Left lung (tissue), 10 donors: Measurements from ENCODE around the gene SNX9. TPM values are rescaled to one million over a fixed set of nuclear protein-coding genes. Genes with fewer than 3 reads are reported as not detected.

ENCODE experiments used
- ATAC-seq: fragments of 200-7000 bp; cut with Tn5 transposase; one replicate; pipeline ENCODE4 v1.9.1; 2020; ENCODE audit warnings: moderate library complexity
- DNase-seq, 4 donors: peaks; one replicate each; pipeline ENCODE4 v3.0.0-alpha.2; 2013 to 2020
- H3K27ac ChIP-seq, 2 donors: fragments of 200-600 bp; sonication (generic) in 1 of 2; one replicate each; pipeline versions ENCODE4 v1.5.0 to v1.8.0; 2020 to 2021
- H3K27me3 ChIP-seq, 2 donors: fragments of 200-600 bp; sonication (generic) in 1 of 2; one replicate each; pipeline versions ENCODE4 v1.5.0 to v1.8.0; 2020 to 2021
- H3K36me3 ChIP-seq, 2 donors: fragments of 200-600 bp; sonication (generic) in 1 of 2; one replicate each; pipeline versions ENCODE4 v1.5.0 to v1.8.0; 2020 to 2021
- H3K4me1 ChIP-seq, 2 donors: fragments of 200-600 bp; one replicate each; pipeline ENCODE4 v1.8.0; 2021
- H3K4me3 ChIP-seq, 2 donors: fragments of 200-600 bp; sonication (generic) in 1 of 2; one replicate each; pipeline versions ENCODE4 v1.5.0 to v1.8.0; 2020 to 2021; ENCODE audit warnings: mild to moderate bottlenecking in 1 of 2
- H3K9me3 ChIP-seq, 2 donors: fragments of 200-600 bp; sonication (generic) in 1 of 2; one replicate each; pipeline versions ENCODE4 v1.5.0 to v1.8.0; 2020 to 2021
- CTCF ChIP-seq, 2 donors: fragments of 200-600 bp; sonication (generic) in 1 of 2; IDR thresholded peaks; one replicate each; pipeline versions ENCODE4 v1.5.0 to v1.8.0; 2021; ENCODE audit warnings: antibody characterized with exemption in 2 of 2
- intact Hi-C, 2 donors: fragments of 100-400 bp; cut with DNase I; formaldehyde crosslinking; loops; one replicate each; pipeline versions ENCODE4 v1.11.2 to v1.14.2; 2022
- polyA plus RNA-seq, 6 donors: library from polyadenylated mRNA; unstranded; fragments of 120-200 nt; gene quantifications; one replicate each; pipeline ENCODE4 v1.2.1, GENCODE V29; 2013; ENCODE audit not compliant: insufficient read length in 6 of 6
- total RNA-seq, 2 donors: library from RNA; stranded (reverse); fragmentation: NEBNext Ultra II Directional; extraction: Animal tissue kit (Norgen Biotek cat#: 25700); gene quantifications; one replicate each; pipeline ENCODE4 v1.2.1, GENCODE V29; 2021
- donor health status: DM: no; HTN: yes; CAD: no.
- donor health status: DM: no; HTN: no; CAD: no.

SNX9 gene
- total and polyA plus RNA-seq, 8 donors = 23.5 to 44.4 (median 38.4) TPM

DNA sequence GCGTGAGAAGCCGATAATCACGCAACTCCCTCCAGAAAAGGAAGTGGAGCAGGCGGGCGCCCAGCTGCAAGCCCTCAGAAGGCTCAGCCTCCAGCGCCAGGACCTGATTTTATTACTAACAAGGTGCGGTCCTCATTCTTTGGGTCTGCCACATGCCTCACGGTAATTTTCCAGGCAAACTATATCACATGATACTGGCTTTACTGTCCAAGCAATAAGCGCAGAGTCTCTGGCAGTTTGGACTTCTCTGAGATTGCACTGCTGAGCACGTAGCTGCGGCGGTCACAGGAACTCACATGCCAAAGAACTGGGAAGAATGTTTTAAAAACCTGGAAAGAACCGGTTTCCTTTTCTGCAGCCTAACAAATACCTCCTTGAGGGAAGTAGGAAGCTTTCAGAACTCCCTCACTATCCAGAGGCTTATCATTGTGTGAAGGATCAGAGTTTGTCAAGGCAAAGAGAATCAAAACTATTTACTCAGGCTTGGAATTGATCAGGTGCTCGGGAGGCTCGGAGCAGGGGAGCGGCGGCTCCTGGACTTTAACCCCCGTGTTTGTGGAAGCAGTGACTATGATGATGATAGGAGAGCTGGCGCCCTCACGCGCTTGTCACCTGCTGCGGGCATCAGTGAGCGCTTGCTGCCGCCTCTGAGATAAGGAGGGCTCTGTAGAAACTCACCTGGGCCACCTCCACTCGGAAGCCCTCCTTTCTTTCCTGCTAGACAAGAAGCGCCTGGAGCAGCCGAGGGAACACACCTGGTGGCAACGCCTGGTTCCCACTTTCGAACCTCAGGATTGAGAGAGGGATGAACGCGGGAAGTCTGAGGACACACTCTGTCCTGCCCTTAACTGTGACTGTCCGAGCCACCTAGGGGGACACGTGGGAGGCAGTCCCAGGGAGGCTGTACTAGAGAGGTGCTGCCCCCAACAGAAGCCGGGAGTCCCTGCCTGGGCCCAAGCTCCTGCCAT is 131.4 kb downstream of the SNX9 start:
- no peak for TF ChIP-seq CTCF (IDR thresholded peaks at IDR 0.05)
- intact Hi-C loops = no loop called here
- no peak overlapping the region for H3K4me3 ChIP-seq
- DNase-seq = peak in 2 of 4 donors; percentile 28 to 64
- H3K4me1 ChIP-seq = no peaks in the 10 kb centered on the region
- no peaks in the 10 kb centered on the region for H3K36me3 ChIP-seq
- H3K9me3 ChIP-seq = peaks cover 0 to 26% of the 10 kb centered on the region in 2 donors
- ATAC-seq = peak; percentile 81
- no peak overlapping the region for H3K27ac ChIP-seq
- peaks cover 0 to 14% of the 10 kb centered on the region in 2 donors for H3K27me3 ChIP-seq

GRCh38 chr6:157955675-157956074 is 132.6 kb downstream of the SNX9 start:
- intact Hi-C loops = no loop called here
- Histone ChIP-seq H3K36me3 (no peaks in the 10 kb centered on the region), H3K27me3 (peaks cover 0 to 14% of the 10 kb centered on the region in 2 donors), H3K4me1 (no peaks in the 10 kb centered on the region), H3K4me3 (no peak overlapping the region), H3K27ac (no peak overlapping the region), H3K9me3 (peaks cover 0 to 31% of the 10 kb centered on the region in 2 donors)
- no peak for ATAC-seq
- no peak for DNase-seq
- TF ChIP-seq CTCF (IDR thresholded peaks at IDR 0.05) = no peak

- DNase-seq (no peak), ATAC-seq (no peak)
- no peak for TF ChIP-seq CTCF (IDR thresholded peaks at IDR 0.05)
- H3K36me3 ChIP-seq = no peaks in the 10 kb centered on the region
- H3K27ac ChIP-seq = no peak overlapping the region
- peaks cover 0 to 14% of the 10 kb centered on the region in 2 donors for H3K27me3 ChIP-seq
- H3K9me3 ChIP-seq = peaks cover 0 to 31% of the 10 kb centered on the region in 2 donors
- intact Hi-C loops = no loop called here
- H3K4me1 ChIP-seq = no peaks in the 10 kb centered on the region
- H3K4me3 ChIP-seq = no peak overlapping the region
Observed at GRCh38 chr6:157956171-157956730, 133.2 kb downstream of the SNX9 start.

- no peak overlapping the region for H3K4me3 ChIP-seq
- H3K9me3 ChIP-seq = peaks cover 0 to 31% of the 10 kb centered on the region in 2 donors
- peaks cover 0 to 15% of the 10 kb centered on the region in 2 donors for H3K27me3 ChIP-seq
- DNase-seq (no peak), ATAC-seq (no peak)
- no peak for TF ChIP-seq CTCF (IDR thresholded peaks at IDR 0.05)
- intact Hi-C loops = no loop called here
- H3K36me3 ChIP-seq = no peaks in the 10 kb centered on the region
- H3K4me1 ChIP-seq = peaks cover 6 to 7% of the 10 kb centered on the region in 2 donors
- no peak overlapping the region for H3K27ac ChIP-seq
Observed at GRCh38 chr6:157959451-157960227, 136.6 kb downstream of the SNX9 start.
